ENCODE data around the gene C1orf74.
A peak's percentile ranks its signal among the peaks of the same experiment; 100 is the strongest.

The C1orf74 gene

GRCh38 chr1:209772126-209772525, 12.2 kb downstream of the C1orf74 start:
- no peak for DNase-seq (ENCODE audit: low read depth in 2 of 2)

- no peak for DNase-seq (ENCODE audit: low read depth in 2 of 2)
These were observed 13.5 kb downstream of the C1orf74 start for GRCh38 chr1:209770636-209771415.

- no peak for DNase-seq (ENCODE audit: low read depth in 2 of 2)
These were observed 14.4 kb downstream of the C1orf74 start for GRCh38 chr1:209769971-209770370.

DNA sequence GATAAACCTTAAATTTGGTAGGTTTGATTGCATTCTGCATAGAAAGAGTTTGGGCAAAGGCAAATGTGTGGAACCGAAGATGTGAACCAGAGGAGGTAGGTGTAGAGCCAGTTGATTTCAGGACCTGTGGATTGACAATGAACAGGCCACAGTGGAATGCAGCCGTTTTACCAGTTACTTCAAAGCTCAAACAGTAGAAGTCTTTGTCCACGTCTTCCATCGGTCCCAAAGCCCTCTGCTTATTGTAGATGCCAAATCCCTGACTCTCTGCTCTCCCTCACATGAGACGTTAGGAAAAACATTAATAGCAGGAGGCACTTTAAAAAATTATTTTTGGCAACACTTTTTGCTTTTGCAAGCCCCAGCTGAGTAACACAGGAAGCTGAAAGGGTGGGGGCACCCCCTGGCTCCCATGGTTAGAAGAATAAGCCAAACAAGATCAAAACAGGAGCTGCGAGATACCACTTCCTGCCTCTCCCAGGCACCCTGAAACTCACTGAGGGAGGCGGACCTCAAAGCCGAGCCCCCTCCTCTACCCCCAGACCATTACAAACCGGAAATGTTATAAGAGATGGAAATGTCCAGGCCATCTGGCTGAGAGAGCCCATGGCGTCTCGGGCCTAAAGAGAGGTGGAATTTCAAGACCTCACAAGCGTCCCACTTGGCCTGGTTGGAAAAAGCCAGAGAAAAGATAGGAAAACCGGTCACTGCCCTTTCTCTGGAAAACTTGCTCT, 15.0 kb downstream of the C1orf74 start:
- peak; percentile 48 to 57 for DNase-seq (ENCODE audit: low read depth in 2 of 2)

- DNase-seq (ENCODE audit: low read depth in 2 of 2) = no peak
These were observed 16.0 kb downstream of the C1orf74 start for GRCh38 chr1:209768354-209768774.

DNA sequence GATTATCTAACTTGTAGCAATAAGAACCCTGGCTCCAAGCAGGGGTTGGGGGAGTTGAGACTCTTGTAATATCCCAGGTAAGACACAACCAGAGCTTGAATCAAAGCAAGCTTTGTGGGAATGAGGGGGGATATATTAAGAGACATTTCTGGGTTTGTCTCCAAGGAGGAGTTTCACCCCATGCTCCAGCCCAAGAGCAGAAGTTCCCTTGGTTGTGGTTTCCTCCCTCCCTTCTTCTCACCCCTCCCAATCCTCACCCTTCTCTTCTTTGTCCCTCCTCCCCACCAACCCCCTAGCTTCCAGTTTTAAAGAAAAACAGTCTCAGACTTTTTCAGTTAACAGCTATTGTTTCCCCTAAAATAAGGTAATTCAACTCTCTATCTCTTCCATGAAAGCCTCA, 16.7 kb downstream of the C1orf74 start:
- no peak for DNase-seq (ENCODE audit: low read depth in 2 of 2)

- no peak for DNase-seq (ENCODE audit: low read depth in 2 of 2)
These were observed 17.3 kb downstream of the C1orf74 start for GRCh38 chr1:209767096-209767495.

GRCh38 chr1:209766051-209766450, 18.3 kb downstream of the C1orf74 start:
- DNase-seq (ENCODE audit: low read depth in 2 of 2) = no peak

GRCh38 chr1:209761011-209761635, 23.2 kb downstream of the C1orf74 start:
- DNase-seq (ENCODE audit: low read depth in 2 of 2) = no peak

GRCh38 chr1:209759829-209760359, 24.5 kb downstream of the C1orf74 start:
- no peak for DNase-seq (ENCODE audit: low read depth in 2 of 2)

GRCh38 chr1:209758400-209758799, 26.0 kb downstream of the C1orf74 start:
- DNase-seq (ENCODE audit: low read depth in 2 of 2) = no peak

- DNase-seq (ENCODE audit: low read depth in 2 of 2) = no peak
These were observed 27.5 kb downstream of the C1orf74 start for GRCh38 chr1:209756615-209757445.

DNA sequence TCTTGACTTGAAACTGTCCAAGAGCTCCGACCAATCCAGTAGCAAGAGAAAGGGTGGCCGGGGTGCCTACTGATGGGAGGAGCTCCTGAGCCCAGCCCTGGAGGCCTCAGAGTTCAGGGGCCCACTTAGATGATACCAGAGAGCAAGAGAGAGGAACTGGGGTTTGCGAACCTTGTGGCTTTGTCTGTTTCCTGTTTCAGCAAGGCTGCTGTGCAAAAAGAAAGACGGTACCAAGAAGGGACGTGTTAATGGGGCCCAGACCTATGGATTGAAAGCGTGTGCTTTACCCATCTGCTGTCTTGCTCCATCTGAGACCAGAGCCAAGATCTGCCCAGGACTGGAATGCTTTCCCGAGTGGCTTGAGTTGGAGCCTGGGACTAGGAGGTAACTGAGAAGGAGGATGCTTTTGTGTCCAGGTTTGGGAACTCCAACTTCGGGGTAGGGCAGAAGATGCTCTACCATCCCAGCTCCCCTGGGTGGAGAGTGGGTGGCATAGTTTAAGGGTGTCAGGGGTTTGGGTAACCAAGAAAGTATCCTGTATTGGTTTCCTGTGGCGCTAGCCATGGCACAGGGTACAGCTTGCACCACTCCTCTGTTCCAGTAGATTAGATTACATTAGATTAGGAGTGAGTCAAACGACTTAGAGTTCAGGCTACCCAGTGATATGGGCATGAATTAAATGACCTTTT, 28.3 kb downstream of the C1orf74 start, which contains the start of gene TRAF3IP3:
TRAF3IP3 (plus strand) TSS at position 128 of the 689 bp plus-strand sequence. CDS start 3,987 bp downstream, outside the sequence.
- no peak for DNase-seq (ENCODE audit: low read depth in 2 of 2)

DNA sequence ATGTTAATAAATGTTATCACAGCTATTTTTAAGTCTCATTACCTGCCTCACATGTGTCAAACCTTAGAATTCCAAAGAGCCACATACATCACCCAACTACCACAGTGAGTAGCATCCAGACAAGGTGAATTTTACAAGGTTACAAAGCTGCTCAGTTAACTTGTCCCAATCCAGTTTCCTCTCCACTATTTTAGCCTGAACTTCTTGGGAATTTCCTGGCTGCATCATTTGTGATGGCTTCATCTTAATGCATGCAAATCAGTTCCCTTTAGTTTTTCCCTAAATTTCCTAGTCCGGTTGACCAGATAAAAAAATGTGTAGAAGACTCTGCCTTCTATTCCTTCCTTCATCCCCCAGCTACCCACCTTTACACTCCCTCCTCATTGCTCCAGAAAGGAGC, 29.1 kb downstream of the C1orf74 start:
- no peak for DNase-seq (ENCODE audit: low read depth in 2 of 2)

DNA sequence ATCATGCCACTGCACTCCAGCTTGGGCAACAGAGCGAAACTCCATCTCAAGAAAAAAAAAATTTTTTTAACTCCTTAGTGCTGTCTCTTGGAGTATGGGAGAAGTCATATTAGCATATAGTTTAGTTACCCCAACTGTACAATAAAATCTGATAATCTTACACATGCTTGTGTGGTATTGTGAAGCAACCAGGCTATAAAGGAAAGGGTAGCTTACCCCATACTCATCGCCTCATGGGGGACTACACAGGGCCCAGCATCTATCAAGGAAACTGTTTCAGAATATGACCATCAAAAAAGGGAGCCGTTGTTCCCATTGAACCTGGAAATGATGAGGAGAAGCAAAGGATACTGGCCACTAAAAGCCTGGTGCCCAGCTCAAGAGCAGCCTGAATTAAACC, 31.5 kb downstream of the C1orf74 start:
- no peak for DNase-seq (ENCODE audit: low read depth in 2 of 2)

DNA sequence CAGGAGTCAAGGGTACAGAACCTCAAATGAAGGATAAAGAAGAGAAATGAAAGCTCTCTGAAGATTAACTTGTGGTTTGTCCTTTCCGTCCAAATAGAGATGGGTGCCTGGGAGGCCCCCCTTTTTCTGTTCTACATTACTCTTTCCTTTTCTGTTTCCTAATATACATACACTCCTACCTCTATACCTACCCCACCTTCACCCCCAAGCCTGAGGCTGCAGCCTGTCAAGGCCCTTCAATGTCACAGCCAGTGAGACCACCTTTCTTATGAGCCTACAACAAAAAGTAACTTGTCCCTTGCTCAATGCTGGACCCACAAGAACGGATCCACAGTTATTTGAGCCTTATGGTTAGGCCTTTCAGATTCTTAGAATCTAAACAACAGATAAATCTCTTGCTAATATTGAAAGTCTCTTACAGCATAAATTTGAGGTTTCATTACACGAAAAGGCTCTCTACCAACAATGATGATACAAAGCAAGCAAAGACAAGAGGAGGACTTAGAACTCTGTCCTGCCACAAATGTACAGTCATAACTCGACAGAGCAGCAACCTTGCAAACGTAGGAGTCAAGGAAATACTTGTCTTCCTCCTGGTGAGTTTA, 32.6 kb downstream of the C1orf74 start:
- no peak for DNase-seq (ENCODE audit: low read depth in 2 of 2)

DNA sequence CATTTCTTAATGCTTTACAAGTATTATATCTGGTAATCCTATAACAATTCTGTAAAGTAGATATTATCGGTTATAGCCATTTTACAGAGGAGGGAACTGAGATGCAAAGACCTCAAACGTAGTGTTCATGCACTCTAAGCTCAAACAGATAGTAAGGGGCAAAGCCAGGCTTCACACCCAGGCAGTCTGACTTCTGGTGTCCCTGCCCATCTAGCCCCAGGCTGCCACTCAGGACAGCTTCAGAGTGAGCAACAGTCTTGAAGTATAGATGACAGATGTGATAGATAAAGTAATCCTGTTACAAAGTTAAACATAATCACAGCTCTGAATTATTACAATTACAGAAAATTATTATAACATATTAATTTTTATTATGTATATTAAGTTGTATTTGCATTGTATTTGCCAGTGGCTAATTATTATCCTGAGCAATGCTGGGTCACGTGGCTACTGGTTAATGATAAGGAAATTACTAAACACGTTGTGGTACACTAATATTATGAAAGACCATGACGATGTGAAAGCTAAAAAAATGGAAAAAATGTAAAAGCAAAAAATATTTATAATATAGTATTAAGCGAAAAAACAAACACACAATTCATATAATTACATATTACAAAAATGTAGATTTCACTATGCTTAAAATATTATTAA, 34.6 kb downstream of the C1orf74 start:
- DNase-seq (ENCODE audit: low read depth in 2 of 2) = no peak

- no peak for DNase-seq (ENCODE audit: low read depth in 2 of 2)
These were observed 35.2 kb downstream of the C1orf74 start for GRCh38 chr1:209749205-209749604.

GRCh38 chr1:209748620-209749019, 35.7 kb downstream of the C1orf74 start:
- no peak for DNase-seq (ENCODE audit: low read depth in 2 of 2)
